Hepatocyte (in vitro differentiated cells): Measurements from ENCODE around the gene ABCA5.

Experiments
- EZH2 ChIP-seq: fragments of 200-600 bp; sonication (generic); IDR thresholded peaks from 2 replicates; pipeline ENCODE4 v1.6.1; 2016; ENCODE audit warnings: antibody characterized with exemption, mild to moderate bottlenecking, borderline replicate concordance
- EZH2phosphoT487 ChIP-seq: fragments of 200-600 bp; sonication (generic); IDR thresholded peaks from one replicate; pipeline ENCODE4 v1.6.1; 2018; ENCODE audit warnings: antibody characterized with exemption, mild to moderate bottlenecking, low read depth, moderate library complexity; ENCODE audit not compliant: unreplicated experiment, severe bottlenecking
- TF ChIP-seq, protein P1 (sequence below): fragments of 200-600 bp; sonication (generic); IDR thresholded peaks from 2 replicates; pipeline ENCODE4 v1.5.1; 2016; ENCODE audit warnings: antibody characterized with exemption, mild to moderate bottlenecking; ENCODE audit not compliant: poor library complexity

DNA sequence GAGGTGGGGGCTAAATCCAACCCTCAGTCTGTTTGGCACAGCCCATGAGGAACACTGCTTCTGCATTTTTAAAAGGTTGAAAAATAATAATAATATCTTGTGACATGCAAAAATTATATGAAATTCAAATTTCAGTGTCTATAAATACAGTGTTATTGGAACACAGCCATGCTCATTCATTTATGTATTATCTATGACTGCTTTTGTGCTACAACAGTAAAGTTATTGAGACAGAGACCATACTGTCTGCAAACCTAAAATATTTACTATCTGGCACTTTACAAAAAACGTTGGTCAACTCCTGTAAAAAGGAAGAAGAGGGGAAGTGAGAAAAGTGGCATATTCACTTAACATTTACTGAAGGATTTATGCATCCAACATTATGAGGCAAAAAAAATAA lies 3.1 kb downstream of the ABCA5 start:
- TF ChIP-seq, protein P1, sequence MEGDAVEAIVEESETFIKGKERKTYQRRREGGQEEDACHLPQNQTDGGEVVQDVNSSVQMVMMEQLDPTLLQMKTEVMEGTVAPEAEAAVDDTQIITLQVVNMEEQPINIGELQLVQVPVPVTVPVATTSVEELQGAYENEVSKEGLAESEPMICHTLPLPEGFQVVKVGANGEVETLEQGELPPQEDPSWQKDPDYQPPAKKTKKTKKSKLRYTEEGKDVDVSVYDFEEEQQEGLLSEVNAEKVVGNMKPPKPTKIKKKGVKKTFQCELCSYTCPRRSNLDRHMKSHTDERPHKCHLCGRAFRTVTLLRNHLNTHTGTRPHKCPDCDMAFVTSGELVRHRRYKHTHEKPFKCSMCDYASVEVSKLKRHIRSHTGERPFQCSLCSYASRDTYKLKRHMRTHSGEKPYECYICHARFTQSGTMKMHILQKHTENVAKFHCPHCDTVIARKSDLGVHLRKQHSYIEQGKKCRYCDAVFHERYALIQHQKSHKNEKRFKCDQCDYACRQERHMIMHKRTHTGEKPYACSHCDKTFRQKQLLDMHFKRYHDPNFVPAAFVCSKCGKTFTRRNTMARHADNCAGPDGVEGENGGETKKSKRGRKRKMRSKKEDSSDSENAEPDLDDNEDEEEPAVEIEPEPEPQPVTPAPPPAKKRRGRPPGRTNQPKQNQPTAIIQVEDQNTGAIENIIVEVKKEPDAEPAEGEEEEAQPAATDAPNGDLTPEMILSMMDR: no peak
- TF ChIP-seq EZH2 (no peak), EZH2phosphoT487 (no peak)
